ENCODE results near the gene KY. TPM values are rescaled to one million over a fixed set of nuclear protein-coding genes. Genes with fewer than 3 reads are reported as not detected.

The KY gene
- polyA plus RNA-seq, 1 donor from 2014 or later = 1.7 TPM

DNA sequence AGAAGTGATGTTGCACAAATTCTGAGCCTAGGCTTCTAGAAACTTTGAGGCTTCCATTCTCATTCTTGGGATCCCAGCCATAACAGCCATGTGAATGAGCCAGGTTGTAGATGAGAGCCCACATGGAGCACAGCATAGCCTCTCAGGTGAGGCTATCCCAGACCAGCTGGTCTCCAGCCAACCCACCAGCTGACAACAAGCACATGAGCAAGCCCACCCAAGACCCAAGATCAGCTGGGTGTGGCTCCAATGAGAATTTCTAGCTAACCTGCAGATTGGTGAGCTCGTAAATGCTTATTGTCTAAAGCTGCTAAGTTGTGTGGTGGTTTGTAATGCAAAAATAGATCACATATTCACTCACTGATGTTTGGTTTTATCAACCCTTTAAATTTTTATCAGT, 14.4 kb downstream of the KY start:
- Histone ChIP-seq H3F3A (ENCODE audit: insufficient read depth, low read length, poor library complexity, severe bottlenecking) (no peaks in the 10 kb centered on the region), H3K79me2 (replicated peaks; ENCODE audit: insufficient read depth, low read length) (no peaks in the 10 kb centered on the region), H3K9me3 (ENCODE audit: low read length) (no peaks in the 10 kb centered on the region), H3K27ac (ENCODE audit: low read length) (no peak overlapping the region), H3K27me3 (ENCODE audit: insufficient read depth, low read depth, low read length) (no peaks in the 10 kb centered on the region), H3K36me3 (ENCODE audit: insufficient read depth, low read length) (no peaks in the 10 kb centered on the region), H4K20me1 (ENCODE audit: insufficient read depth) (no peaks in the 10 kb centered on the region), H3K4me2 (ENCODE audit: low read length) (no peak overlapping the region), H3K9me2 (ENCODE audit: insufficient read depth, low read length) (no peaks in the 10 kb centered on the region), H3K9ac (ENCODE audit: low read length) (no peak overlapping the region), H2AFZ (ENCODE audit: low read depth, low read length) (no peak overlapping the region), H3K4me3 (ENCODE audit: low read length) (no peak overlapping the region)
- TF ChIP-seq EP300 (conservative IDR thresholded peaks at IDR 0.05; ENCODE audit: poor library complexity, severe bottlenecking) (no peak), REST (IDR thresholded peaks at IDR 0.05; ENCODE audit: borderline replicate concordance) (no peak), CTCF (IDR thresholded peaks at IDR 0.05; ENCODE audit: poor library complexity, severe bottlenecking) (no peak), EZH2 (IDR thresholded peaks at IDR 0.05; ENCODE audit: borderline replicate concordance, insufficient read depth, low read length, poor library complexity, severe bottlenecking) (no peak), POLR2AphosphoS5 (IDR thresholded peaks at IDR 0.05) (no peak), RAD21 (conservative IDR thresholded peaks at IDR 0.05) (no peak), MXI1 (conservative IDR thresholded peaks at IDR 0.05; ENCODE audit: poor library complexity, severe bottlenecking) (no peak), TAF1 (IDR thresholded peaks at IDR 0.05; ENCODE audit: low read depth) (no peak), SMC3 (conservative IDR thresholded peaks at IDR 0.05; ENCODE audit: poor library complexity) (no peak)

GRCh38 chr3:134630506-134630905, 20.3 kb downstream of the KY start:
- Histone ChIP-seq H3K79me2 (replicated peaks; ENCODE audit: insufficient read depth, low read length) (no peaks in the 10 kb centered on the region), H3K36me3 (ENCODE audit: insufficient read depth, low read length) (no peaks in the 10 kb centered on the region), H3K4me2 (ENCODE audit: low read length) (no peak overlapping the region), H4K20me1 (ENCODE audit: insufficient read depth) (no peaks in the 10 kb centered on the region), H3F3A (ENCODE audit: insufficient read depth, low read length, poor library complexity, severe bottlenecking) (no peaks in the 10 kb centered on the region), H2AFZ (ENCODE audit: low read depth, low read length) (no peak overlapping the region), H3K27me3 (ENCODE audit: insufficient read depth, low read depth, low read length) (no peaks in the 10 kb centered on the region), H3K9me2 (ENCODE audit: insufficient read depth, low read length) (no peaks in the 10 kb centered on the region), H3K4me3 (ENCODE audit: low read length) (no peak overlapping the region), H3K27ac (ENCODE audit: low read length) (no peak overlapping the region), H3K9me3 (ENCODE audit: low read length) (no peaks in the 10 kb centered on the region), H3K9ac (ENCODE audit: low read length) (no peak overlapping the region)
- TF ChIP-seq POLR2AphosphoS5 (IDR thresholded peaks at IDR 0.05) = no peak
- no peak for TF ChIP-seq REST (IDR thresholded peaks at IDR 0.05; ENCODE audit: borderline replicate concordance)
